DMS79 treated with DMSO at 0.1 percent for 48 hours (cell line): ENCODE results near the gene CSTPP1.

Source experiments
- DNase-seq: peaks from one replicate; lab custom pipeline; 2025; lab: John Stamatoyannopoulos, UW

Gene CSTPP1

DNA sequence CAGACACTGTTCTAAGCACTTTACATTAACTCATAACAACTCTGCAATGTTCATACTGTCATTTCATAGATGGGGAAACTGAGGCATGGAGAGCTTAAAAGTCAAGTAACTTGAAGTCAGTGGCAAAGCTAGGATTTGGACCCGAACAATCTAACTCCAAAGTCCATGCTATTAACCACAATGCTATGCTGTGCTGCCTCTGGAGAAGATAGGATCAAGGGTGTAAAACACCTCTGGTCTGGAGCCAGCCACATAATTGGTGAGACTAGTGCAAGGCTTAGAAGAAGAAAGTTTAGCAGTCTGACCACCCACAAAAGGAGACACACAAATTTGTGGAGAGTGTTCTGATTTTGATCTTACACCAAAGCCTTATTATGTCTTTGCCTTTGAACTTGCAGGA is 196.4 kb downstream of the CSTPP1 start:
- no peak for DNase-seq

DNA sequence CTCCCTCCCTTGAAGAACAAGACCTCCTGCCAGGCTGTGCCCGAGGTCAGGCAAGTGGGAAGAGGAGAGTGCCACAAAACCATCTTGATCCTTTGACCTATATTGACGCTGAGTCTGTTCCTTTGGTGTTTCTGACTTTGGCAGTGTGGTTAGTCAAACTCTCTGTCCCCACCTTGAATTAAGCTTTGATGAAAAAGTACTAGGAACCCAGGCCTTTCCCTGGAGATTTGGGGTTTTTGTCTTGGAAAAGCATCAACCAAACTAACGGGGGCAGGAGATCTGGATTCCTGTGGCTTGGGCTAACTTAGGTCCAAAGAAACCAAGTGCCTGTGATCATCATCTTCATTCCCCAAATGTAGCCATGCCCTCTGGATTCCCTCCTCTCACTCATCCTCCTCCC is 199.8 kb downstream of the CSTPP1 start:
- DNase-seq, result no peak

DNA sequence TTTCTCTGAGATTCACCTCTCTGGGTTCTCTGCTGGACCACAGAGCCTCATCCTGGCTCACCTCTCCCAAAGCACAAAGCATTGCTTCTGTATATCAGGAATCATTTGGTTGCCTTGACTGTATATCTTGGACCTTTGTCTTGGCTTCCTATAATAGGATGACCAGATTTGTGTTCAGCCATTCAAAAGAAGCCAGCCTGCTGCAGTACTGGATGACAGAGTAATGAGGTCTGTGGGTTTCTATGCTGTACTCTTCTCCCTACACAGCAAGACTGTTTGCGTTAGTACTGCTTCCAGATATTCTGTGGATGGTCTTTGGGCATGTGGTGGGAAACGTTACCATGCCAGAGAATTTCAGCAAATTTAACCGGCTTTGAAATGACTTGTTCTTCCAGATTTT is 200.4 kb downstream of the CSTPP1 start:
- DNase-seq, result no peak

- DNase-seq, result peak; percentile 85
Observed at GRCh38 chr11:47137476-47137875, 200.9 kb downstream of the CSTPP1 start.

- no peak for DNase-seq
Observed at GRCh38 chr11:47139878-47140277, 203.3 kb downstream of the CSTPP1 start.

GRCh38 chr11:47143322-47143721 is 206.8 kb downstream of the CSTPP1 start:
- DNase-seq, result no peak

- DNase-seq, result no peak
Observed at GRCh38 chr11:47144541-47144940, 208.0 kb downstream of the CSTPP1 start.

- no peak for DNase-seq
Observed at GRCh38 chr11:47147250-47147649, 210.7 kb downstream of the CSTPP1 start.

- no peak for DNase-seq
Observed at GRCh38 chr11:47147681-47148080, 211.1 kb downstream of the CSTPP1 start.

DNA sequence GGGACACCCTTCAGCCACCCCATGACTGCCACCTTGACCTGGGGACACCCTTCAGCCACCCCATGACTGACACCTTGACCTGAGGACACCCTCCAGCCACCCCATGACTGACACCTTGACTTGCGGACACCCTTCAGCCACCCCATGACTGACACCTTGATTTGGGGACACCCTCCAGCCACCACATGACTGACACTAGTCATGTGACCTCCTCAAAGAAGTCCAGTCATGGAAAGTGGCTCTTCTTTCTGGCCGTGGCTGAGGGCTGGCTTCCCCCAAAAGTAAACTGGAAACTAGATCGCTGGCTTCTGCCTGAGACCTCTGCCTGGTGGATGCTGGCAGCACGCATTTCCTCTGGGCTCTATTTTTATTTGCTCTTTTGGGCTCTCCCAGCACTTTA is 211.7 kb downstream of the CSTPP1 start:
- DNase-seq, result no peak

GRCh38 chr11:47148903-47149531 is 212.5 kb downstream of the CSTPP1 start:
- peak; percentile 78 for DNase-seq

DNA sequence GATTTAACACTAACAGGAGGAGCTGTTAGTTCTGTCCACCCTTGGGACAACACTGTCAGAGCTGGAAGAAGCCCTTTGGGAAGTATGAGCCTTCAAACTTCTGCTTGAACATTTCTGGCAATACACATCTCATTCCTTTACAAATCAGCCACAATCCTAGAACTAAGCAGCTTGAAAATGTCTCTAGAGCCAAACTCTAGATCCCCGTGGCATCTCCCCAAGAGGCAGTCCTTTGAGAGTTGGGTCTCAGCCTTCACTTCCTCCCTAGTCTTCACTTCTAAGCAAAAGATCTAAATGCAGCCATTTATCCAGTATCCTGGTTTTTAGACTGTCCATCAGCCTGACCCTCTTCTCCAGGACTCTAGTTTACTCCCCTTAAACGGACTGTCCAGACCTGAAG is 213.2 kb downstream of the CSTPP1 start:
- no peak for DNase-seq

- no peak for DNase-seq
Observed at GRCh38 chr11:47152126-47152952, 215.8 kb downstream of the CSTPP1 start.

DNA sequence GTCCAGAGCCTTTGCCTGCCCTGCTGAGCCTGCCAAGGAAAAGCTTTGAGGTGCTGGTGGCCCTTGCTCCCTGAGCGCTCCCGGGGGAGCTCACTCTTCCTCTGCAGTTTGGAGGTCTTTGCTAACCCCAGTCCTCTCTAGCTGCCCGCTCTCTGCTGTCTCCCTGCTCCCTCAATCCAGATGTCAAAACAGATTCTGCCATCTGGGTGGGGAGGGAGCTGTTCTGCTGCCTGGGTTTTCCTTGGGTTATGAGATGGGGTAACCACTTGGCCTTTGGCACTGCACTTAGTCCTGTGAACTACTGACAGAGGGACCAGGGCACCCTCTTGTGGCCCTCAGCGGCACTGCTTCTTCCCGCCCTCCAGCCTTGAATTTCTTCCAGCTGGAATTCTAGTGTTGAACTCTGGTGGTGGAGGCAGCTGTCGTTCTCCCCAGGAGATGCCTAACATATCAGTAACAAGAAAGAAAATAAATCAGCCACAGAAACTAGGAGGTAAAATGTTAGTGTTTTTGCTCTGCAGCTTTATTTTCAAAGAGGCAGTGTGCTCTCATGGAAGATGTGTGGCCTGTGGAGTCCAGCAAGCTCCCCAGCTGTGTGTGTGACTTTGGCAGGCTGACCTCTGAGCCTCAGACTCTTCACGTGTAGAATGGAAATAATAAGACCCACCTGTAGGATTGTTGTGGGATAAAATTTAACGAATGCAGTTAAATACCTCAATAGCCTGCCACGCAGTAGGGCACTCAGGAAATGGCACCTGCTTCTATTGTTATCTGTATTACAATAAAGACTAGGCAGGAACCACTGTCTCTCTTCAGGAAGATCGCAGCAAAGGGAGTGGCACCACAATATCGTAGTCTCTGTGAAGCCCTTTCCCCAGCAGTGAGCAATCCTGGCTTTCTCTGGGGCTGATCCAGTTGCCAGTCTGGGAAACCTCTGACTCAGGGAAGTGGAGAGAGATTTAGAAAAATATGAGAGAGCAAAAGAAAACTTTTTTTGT is 216.7 kb downstream of the CSTPP1 start:
- peak; percentile 75 for DNase-seq

DNA sequence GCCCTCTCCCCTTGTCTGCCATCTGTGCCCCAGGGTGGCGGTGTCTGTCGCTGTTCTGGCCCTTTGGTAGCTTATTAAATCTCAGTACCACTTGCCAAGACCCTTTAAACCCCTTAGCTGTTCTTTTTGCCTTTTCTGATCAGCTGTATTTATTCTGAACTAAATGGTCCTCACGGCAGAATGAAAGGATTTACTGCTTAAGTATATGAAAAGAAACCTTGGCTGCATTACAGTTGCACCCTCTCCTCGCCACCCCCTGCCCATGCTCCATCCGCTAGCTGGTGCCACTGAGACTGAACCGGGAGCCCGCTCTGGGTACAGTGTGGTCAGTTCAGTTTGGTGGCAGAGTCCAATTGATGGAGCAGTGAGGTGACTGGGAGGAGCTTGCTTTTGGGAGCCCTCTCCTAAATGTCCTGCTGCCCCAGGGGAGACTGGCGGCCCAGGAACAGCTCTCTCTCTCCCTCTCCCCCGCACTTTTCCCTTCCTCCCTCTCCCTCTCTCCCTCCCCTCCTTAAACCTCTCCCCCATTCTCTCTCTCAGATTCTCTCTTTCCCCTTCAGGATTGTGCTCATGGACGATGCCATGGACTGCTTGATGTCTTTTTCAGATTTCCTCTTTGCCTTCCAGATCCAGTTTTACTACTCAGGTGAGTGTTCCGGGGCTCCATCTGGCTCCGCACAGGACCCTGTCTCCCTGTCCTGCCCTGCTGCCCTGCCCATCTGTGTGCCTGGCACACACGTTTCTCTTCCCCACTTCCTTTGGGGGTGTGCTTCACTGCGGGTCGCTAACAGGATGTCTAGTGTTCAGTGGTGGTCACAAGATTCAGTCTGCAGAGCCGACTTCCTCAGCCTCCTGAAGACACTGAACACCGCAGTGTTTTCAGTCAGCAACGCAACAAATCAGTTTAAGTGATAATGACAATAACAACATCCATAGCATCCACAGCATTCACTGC is 218.3 kb downstream of the CSTPP1 start:
- DNase-seq, result no peak

- no peak for DNase-seq
Observed at GRCh38 chr11:47155879-47156278, 219.3 kb downstream of the CSTPP1 start.

DNA sequence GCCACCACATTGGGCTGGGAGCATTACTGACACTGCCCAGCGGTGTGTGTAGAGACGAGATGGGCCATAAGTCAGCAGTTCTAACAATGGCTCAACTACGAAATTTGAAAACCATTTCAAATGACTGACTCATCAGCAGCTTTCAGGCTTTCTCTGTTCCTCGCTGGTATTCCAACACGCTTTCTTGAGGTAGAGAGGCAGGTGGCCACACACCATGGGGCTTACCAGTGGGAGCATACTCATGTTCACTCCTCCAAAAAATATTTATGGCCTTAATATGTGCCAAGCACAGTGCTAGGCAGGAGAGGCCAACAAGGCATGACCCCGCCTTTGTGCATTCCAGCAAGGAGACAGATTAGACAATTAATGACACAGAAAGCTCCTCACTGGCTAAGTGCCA is 219.8 kb downstream of the CSTPP1 start:
- DNase-seq, result no peak

DNA sequence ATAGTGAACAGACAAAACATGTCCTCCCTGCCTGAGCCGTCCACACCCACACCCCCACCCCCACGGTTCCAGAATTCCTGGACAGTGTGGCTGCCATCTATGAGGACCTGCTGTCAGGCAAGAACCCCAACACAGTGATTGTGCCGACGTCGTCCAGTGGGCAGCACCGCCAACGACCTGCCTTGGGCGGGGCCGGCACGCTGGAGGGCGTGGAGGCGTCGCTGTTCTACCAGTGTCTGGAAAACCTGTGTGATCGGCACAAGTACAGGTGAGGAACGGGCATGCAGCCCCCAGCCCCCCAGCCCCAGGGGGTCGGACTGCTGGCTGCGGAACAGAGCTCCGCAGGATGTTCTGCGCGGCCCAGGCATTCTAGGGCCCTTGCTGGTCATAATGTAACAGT is 220.4 kb downstream of the CSTPP1 start:
- no peak for DNase-seq

DNA sequence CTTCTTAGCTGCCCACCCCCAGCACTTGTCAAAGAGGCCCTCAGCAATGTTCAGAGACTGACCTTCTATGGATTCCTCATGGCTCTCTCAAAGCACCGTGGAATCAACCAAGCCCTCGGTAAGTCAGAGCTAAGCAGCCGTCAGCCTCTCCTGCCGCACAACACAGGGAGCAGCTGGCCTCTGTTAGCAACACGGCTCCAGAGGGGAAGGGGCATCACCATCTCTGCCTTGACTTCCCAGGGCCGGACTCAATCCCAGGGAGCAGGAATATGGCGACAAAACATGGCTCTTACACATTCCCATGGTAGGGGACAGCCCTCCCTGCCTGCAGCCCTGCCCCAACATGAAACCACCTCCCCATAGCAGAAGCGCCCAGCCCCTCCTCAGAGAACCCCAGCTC is 221.2 kb downstream of the CSTPP1 start:
- DNase-seq, result no peak

GRCh38 chr11:47158242-47158641 is 221.7 kb downstream of the CSTPP1 start:
- DNase-seq, result no peak

DNA sequence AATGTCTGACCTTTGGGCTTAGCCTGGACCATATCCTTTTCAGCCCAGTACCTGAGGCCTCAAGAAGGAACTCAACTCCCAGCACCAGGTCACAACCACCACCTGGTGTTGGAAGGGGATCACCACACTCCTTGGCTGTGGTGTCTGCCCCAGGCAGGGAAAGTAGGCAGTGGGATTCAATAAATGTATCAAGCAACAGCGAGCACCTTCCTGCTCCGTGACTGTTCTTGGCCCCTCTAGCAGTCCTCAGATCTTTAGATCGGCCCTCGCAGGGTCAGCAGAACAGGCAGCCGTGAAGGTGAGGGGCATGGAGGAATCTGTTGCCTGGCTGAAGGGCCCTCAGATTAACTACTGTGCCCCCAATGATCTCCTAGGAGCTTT is 224.2 kb downstream of the CSTPP1 start:
- DNase-seq, result no peak
